ENCODE measurements around the gene MDM1.

- TF ChIP-seq CTCF (conservative IDR thresholded peaks at IDR 0.05 in 1 of 2, IDR thresholded peaks at IDR 0.05 in 1 of 2; ENCODE audit: extremely low read depth in 1 of 2, insufficient read depth in 1 of 2, low read depth in 1 of 2, low read length in 2 of 2) (no peak), EZH2 (IDR thresholded peaks at IDR 0.05; ENCODE audit: borderline replicate concordance, low read length) (no peak)
Observed at GRCh38 chr12:68376901-68377300, 44.7 kb upstream of the MDM1 start.

All from mammary epithelial cell (primary cell).